Stimulated activated CD4-positive, alpha-beta T cell treated with anti-CD3 and anti-CD28 coated beads, Interleukin-15, amount 100 ng/mL, for 48 hours (primary cell): ENCODE results near the gene LRRC75B.
"Not testable (repeated sequence)": the region's sequence is repeated elsewhere in the genome, so short reads cannot be mapped to it uniquely, and the experiment has no call there.

ENCODE experiments used
- DNase-seq, 2 donors: peaks; one replicate each; pipeline ENCODE4 v3.0.0-alpha.2; 2020; ENCODE audit warnings: low read depth in 2 of 2

LRRC75B gene

GRCh38 chr22:24592851-24593558 is at the start of gene LRRC75B:
LRRC75B (minus strand) TSS chr22:24593073; CDS start chr22:24593039, 34 bp downstream.
- DNase-seq, result no peak

- DNase-seq, result not testable (repeated sequence)
Measured at GRCh38 chr22:24642307-24642706, 49.4 kb upstream of the LRRC75B start.

DNA sequence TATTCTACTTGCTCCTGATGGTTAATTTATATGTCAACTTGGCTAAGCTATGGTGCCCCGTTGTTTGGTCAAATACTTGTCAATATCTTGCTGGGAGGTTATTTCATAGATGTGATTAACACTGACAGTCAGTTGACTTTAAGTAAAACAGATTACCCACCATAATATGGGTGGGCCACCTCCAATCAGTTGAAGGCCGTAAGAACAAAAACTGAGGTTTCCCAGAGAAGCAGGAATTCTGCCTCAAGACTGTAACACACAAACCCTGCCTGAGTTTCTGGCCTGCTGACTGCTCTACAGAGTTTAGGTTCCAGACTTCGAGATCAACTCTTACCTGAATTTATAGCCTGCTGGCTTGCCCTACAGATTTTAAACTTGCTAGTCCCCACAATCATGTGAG is 43.6 kb upstream of the LRRC75B start:
- DNase-seq, result not testable (repeated sequence)

GRCh38 chr22:24634776-24635389 is 42.0 kb upstream of the LRRC75B start:
- not testable (repeated sequence) for DNase-seq

DNA sequence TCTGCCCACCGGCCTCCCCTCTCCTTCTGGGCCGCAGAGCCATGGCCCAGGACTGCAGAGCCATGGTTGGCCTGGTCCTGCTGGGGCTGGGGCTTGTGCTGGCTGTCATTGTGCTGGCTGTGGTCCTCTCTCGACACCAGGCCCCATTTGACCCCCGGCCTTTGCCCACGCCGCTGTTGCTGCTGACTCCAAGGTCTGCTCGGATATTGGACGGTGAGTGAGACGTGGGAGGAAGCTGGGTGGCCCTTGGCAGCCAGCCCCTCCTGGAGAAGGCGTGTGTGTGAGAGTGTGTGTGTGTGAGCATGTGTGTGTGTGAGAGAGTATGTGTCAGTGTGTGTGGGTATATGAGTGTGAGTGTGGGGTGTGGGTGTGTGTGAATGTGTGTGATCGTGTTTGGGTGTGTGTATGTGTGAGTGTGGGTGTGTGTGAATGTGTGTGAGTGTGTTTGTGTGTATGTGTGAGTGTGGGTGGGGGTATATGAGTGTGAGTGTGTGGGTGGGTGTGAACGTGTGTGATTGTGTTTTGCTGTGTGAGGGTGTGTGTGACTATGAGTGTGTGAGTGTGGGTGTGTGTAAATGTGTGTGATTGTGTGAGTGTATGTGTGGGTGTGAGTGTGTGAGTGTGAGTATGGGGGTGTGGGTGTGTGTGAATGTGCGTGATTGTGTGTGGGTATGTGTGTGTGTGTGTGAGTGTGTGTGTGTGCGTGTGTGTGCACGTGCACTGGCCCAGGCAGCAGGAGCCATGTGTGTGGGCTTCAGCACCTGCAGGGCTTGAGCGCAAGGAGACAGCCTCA is 40.6 kb upstream of the LRRC75B start:
- not testable (repeated sequence) for DNase-seq

GRCh38 chr22:24632642-24633041 is 39.8 kb upstream of the LRRC75B start:
- DNase-seq, result not testable (repeated sequence)

- not testable (repeated sequence) for DNase-seq
Measured at GRCh38 chr22:24631430-24632122, 38.7 kb upstream of the LRRC75B start.

DNA sequence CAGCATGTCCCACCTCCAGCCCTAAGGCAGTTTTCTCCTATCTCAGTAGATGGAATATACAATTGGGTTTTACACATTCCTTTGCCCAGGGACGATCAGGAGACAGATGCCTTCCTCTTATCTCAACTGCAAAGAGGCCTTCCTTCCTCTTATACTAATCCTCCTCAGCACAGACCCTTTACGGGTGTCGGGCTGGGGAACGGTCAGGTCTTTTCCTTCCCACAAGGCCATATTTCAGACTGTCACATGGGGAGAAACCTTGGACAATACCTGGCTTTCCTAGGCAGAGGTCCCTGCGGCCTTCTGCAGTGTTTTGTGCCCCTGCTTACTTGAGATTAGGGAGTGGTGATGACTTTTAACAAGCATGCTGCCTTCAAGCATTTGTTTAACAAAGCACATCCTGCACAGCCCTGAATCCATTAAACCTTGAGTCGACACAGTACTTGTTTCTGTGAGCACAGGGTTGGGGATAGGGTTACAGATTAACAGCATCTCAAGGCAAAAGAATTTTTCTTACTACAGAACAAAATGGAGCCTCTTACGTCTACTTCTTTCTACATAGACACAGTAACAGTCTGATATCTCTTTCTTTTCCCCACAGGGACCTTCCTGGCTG is 38.0 kb upstream of the LRRC75B start:
- DNase-seq, result not testable (repeated sequence)

DNA sequence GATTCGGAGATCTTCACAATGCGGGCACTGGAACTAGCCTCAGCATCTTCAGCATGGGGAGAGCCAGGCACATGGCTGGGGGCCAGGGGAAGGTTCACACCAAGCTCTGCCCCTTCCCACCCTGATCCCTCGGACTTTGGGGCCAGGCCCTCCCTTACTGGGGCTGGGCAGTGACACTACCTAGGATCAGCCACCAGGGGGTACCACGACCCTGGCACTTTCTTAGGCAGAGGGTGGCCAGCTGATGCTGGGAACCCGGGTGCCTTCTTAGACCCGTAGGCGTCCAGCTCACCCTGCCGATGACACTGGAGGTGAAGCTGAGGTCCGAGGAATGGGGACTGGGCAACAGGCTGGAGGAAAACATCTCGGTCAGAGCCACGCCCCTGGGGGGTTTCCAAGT is 36.2 kb upstream of the LRRC75B start:
- DNase-seq, result not testable (repeated sequence)

GRCh38 chr22:24627911-24628310 is 35.0 kb upstream of the LRRC75B start:
- DNase-seq, result not testable (repeated sequence)

GRCh38 chr22:24622596-24622995 is 29.7 kb upstream of the LRRC75B start:
- not testable (repeated sequence) for DNase-seq

DNA sequence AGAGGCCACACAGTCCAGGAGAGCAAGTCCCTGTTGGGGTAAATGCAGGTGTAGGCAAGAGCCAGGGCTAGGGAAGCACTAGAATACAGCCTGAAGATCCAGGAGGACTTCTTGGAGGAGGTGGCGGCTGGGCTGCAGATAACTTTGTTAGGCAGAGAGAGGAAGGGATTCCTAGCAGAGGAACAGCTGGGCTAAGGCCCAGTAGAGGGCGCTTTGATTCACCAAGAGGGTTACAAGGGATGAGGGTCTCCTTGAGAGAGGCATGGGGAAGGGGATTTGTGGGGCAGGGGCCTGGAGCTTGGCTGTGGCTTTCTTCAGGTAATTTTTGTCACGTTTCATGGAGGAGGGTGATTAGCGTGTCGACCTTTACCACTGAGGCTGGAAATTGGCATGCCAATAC is 28.4 kb upstream of the LRRC75B start:
- DNase-seq, result not testable (repeated sequence)

GRCh38 chr22:24614794-24615193 is 21.9 kb upstream of the LRRC75B start:
- DNase-seq, result not testable (repeated sequence)

DNA sequence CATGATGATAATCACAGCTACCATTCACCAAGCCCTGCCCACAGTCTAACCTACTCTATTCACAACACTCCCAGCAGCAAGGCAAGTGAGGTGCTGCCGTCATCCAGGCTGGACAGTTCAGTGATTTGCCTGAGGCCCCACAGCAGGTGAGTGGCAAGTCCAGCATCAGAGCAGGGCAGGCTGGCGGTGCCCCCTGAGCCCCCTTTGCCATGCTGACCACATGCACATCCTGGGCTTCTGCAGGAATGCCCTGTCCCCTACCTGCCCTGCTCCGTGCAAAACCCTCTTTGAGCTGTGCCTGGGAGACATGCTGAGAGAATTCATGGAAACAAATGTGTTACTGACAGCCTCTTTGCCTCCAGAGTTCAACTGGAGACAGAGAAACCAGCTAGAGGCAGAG is 17.0 kb upstream of the LRRC75B start:
- not testable (repeated sequence) for DNase-seq

GRCh38 chr22:24608327-24608726 is 15.5 kb upstream of the LRRC75B start:
- DNase-seq, result not testable (repeated sequence)

- peak; percentile 42 to 64 for DNase-seq
Measured at GRCh38 chr22:24607429-24607983, 14.6 kb upstream of the LRRC75B start.

DNA sequence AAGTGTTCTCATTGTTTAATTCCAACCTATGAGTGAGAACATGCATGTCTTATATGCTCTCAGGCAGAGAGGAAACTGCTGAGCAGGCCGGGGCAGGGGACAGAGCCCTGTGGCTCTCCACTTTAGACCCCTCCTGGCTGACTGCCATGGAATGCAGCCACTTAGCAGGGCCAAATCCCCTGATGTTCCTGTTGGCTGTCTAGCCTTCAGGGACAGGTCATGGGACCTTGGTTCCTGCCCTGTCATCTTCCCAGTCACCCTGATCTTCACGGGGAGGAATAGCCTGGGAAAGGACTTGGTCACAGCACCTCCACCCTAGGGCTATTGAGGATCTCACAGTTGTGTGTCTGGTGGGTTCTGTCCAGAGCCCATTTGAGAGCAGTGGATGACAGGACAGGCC is 13.5 kb upstream of the LRRC75B start:
- DNase-seq, result not testable (repeated sequence)

DNA sequence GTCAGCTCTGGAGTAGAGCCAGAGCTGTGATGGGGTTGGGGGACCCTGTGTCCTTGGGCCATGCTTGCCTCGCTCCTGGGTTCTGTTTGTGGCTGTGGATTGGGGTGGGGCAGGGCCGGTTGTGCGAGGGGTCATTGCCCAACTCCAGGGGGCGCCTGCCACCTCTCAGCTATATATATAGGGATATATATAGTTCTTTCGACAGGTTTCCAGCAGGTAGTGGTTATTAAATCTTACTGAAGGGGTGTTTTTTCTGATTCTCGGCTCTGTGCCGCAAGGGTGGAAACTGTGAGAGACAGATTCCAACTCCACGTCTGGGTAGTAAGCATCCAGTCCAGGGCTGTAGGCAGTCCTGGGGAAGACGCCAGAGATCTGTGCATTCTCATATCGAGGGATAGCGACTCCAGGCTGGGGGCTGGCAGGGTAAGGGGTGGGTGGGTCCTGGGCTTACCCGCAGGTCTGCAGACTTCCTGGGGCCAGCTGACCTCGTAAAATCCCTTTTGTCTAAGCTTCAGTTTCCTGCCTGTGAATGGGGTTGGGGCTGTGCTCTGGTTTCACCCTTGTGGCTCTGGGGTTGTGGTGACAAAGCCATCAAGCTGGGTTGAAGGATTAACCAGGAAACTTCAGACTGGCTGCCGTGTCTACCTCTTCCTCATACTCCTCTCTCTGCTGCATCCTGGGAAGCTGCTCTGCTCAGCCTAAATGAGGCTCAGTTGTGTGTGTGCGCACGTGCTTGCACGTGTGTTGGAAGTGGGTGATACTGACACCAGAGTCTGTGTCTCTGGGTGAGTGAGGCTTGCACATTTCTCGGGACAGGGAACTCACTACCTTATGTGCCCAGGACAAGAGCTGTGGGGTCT is 11.1 kb upstream of the LRRC75B start:
- DNase-seq, result not testable (repeated sequence)

DNA sequence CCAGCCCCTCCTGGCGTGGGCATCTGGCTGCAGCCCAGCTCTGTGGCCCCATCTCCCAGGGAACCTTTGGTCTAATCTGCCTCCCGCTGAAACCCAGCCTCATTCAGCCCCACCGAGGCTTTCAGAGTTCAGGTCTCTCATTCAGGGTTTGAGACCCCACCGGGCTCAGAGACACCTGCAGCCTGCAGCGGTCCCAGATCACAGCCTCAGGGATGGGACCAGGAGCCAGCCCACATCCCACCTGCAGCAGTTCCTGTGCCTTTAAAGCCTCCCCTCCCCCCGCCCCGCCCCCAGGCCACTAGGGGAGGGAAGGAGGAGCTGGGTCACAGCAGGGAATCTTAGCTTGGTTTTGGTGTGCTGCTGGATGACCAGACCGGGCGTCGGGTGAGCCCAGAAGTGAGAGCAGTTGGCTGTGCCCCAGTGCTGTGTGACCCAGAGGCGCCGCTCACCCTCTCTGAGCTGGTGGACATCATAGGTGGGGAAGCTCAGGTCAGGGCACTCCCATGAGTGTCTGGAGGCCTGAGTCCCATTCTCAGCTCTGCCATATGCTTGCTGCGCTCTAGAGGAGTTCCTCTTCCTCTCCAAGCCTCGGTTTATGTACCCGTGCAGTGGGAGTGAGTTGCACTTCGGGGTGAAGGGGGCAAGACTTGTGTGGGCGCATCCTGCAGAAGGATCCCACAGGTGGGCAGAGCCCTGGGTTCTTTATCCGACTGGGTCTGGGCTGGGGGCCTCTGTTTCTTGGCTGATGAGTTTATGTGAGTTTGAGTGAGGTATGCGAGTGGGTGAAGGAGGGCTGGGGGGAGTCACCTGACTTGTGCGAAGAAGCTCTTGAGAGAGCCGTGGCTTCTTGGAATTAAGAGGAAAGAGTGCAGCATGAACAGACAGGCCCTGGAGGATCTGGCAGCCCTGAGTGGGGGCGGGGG is 10.2 kb upstream of the LRRC75B start, which contains the start of gene GGT1:
Gene GGT1 (plus strand): TSS at position 347 of the 923 bp plus-strand sequence. CDS start 7,889 bp downstream, outside the sequence.
- not testable (repeated sequence) for DNase-seq
